HG02884 (cell line): Measurements from ENCODE around the gene ZRANB1.

Experiments
- ATAC-seq: cut with Tn5 transposase; IDR thresholded peaks from one replicate; pipeline ENCODE4 v1.9.1; 2021; ENCODE audit warnings: mild to moderate bottlenecking, moderate library complexity; ENCODE audit not compliant: unreplicated experiment

ZRANB1 gene

GRCh38 chr10:124993345-124993708 lies 51.4 kb downstream of the ZRANB1 start:
- no peak for ATAC-seq

- ATAC-seq = no peak
Observed at GRCh38 chr10:124993736-124994451, 52.0 kb downstream of the ZRANB1 start.

GRCh38 chr10:124994573-124995473 lies 52.9 kb downstream of the ZRANB1 start:
- ATAC-seq = no peak

- ATAC-seq = no peak
Observed at GRCh38 chr10:124995605-124996004, 53.7 kb downstream of the ZRANB1 start.

- ATAC-seq = no peak
Observed at GRCh38 chr10:124996127-124996853, 54.4 kb downstream of the ZRANB1 start.

- no peak for ATAC-seq
Observed at GRCh38 chr10:124996854-124997215, 54.9 kb downstream of the ZRANB1 start.

- no peak for ATAC-seq
Observed at GRCh38 chr10:124997306-124997705, 55.4 kb downstream of the ZRANB1 start.

- ATAC-seq = no peak
Observed at GRCh38 chr10:124997771-124998623, 56.1 kb downstream of the ZRANB1 start.

GRCh38 chr10:124998624-124999291 lies 56.8 kb downstream of the ZRANB1 start:
- ATAC-seq = no peak

GRCh38 chr10:124999433-125000365 lies 57.8 kb downstream of the ZRANB1 start:
- no peak for ATAC-seq

- no peak for ATAC-seq
Observed at GRCh38 chr10:125000366-125001312, 58.7 kb downstream of the ZRANB1 start.

GRCh38 chr10:125001313-125002046 lies 59.6 kb downstream of the ZRANB1 start:
- no peak for ATAC-seq

- ATAC-seq = no peak
Observed at GRCh38 chr10:125002047-125002422, 60.1 kb downstream of the ZRANB1 start.

- no peak for ATAC-seq
Observed at GRCh38 chr10:125002423-125003145, 60.7 kb downstream of the ZRANB1 start.

GRCh38 chr10:125003146-125003900 lies 61.4 kb downstream of the ZRANB1 start:
- no peak for ATAC-seq
